ENCODE measurements around the gene METTL9. TPM values are rescaled to one million over a fixed set of nuclear protein-coding genes. Genes with fewer than 3 reads are reported as not detected.
"Not testable (repeated sequence)": the region's sequence is repeated elsewhere in the genome, so short reads cannot be mapped to it uniquely, and the experiment has no call there.

The METTL9 gene
- 100 to 1,000 TPM in 3 of 4 donors, 10 to 100 TPM in 1; 97.0 to 118 (median 108) TPM for total RNA-seq

DNA sequence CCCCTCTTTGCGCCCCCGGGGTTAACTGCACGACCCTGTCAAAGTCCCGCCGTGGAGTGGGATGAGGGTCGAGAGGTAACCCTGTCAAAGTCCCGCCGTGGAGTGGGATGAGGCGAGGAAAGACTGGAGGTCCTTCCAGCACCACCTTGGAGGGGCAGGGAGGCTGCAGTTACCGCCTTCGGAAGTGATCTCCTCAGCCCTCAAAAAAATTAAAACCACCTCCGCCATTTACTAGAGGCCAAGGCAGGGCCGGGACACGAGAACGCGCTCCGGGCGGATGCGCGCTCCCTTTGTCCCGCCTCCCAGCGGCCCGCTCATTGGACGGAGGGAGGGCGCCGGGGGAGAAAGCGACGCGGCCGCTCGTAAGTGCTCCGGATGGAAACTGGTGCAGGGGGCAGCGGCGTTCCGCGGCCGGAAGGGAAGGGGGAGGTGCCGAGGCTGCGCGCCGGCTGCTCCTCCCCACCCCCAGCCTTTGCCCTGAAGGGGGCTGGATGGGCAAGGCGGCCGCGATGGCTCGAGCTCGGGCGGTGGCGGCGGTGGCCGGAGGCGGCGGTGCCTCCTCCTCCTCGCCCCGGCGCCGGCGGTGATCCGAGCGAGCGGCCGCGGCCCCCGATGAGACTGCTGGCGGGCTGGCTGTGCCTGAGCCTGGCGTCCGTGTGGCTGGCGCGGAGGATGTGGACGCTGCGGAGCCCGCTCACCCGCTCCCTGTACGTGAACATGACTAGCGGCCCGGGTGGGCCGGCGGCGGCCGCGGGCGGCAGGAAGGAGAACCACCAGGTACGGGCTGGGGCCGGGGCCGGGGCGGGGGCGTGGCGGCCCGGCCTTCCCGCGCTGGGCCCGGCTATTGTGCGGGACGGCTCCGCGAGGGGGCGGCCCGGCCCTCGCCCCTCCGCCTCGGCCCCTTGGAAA is at the start of gene METTL9:
Gene METTL9 (plus strand): TSS at position 456 of the 909 bp plus-strand sequence. CDS start 157 bp downstream, at position 613.
- peaks cover 0 to 56% (median 15%) of the 10 kb centered on the region in 3 donors for H3K4me1 ChIP-seq
- TF ChIP-seq, protein P1, sequence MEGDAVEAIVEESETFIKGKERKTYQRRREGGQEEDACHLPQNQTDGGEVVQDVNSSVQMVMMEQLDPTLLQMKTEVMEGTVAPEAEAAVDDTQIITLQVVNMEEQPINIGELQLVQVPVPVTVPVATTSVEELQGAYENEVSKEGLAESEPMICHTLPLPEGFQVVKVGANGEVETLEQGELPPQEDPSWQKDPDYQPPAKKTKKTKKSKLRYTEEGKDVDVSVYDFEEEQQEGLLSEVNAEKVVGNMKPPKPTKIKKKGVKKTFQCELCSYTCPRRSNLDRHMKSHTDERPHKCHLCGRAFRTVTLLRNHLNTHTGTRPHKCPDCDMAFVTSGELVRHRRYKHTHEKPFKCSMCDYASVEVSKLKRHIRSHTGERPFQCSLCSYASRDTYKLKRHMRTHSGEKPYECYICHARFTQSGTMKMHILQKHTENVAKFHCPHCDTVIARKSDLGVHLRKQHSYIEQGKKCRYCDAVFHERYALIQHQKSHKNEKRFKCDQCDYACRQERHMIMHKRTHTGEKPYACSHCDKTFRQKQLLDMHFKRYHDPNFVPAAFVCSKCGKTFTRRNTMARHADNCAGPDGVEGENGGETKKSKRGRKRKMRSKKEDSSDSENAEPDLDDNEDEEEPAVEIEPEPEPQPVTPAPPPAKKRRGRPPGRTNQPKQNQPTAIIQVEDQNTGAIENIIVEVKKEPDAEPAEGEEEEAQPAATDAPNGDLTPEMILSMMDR (IDR thresholded peaks at IDR 0.05), result peak in 2 of 4 experiments; percentile 17 to 20
- TF ChIP-seq EP300 (IDR thresholded peaks at IDR 0.05) (no peak), POLR2A (IDR thresholded peaks at IDR 0.05) (peak; percentile 75 to 78), POLR2AphosphoS5 (IDR thresholded peaks at IDR 0.05) (peak; percentile 78)
- peak within 1 kb of the TSS; percentile 77 to 97 (median 94) for H3K27ac ChIP-seq
- ATAC-seq, result peak; percentile 99
- no peaks in the 10 kb centered on the region for H3K27me3 ChIP-seq
- no peaks in the 10 kb centered on the region for H3K36me3 ChIP-seq
- WGBS, 2 donors (ENCODE audit: low coverage in 1 of 2), result 0% methylated on average over 8 of the region's 100 CpGs; no CpG with 5 or more reads in 1 of the 2 donors
- H3K4me3 ChIP-seq, result peak within 1 kb of the TSS; percentile 68 to 97
- H3K9me3 ChIP-seq, result no peaks in the 10 kb centered on the region

DNA sequence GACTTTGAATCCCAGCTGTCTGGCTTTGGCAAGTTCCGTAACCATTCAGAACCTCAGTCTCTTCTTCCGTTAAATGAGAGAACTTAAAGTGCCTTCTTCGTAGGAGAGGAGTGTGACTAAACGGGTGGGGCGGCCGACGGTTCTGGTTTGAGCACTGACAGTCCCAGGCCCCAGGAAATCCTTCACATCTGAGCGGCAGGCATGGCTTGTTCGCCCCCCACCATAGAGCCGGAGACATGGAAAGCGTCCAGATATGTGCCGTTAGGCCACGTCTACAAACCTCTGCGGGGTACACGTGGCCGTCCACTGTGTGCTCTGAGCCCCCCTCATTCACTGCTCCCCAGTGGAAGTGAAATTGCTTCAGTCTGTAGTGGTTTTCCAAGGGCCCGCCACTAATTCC is 49.4 kb upstream of the METTL9 start:
- not testable (repeated sequence) for H3K27ac ChIP-seq, H3K9me3 ChIP-seq, H3K4me1 ChIP-seq, H3K4me3 ChIP-seq, H3K27me3 ChIP-seq, ATAC-seq, H3K36me3 ChIP-seq
- WGBS, 2 donors (ENCODE audit: low coverage in 1 of 2), result 88% methylated on average over 3 to 11 of the region's 17 CpGs

DNA sequence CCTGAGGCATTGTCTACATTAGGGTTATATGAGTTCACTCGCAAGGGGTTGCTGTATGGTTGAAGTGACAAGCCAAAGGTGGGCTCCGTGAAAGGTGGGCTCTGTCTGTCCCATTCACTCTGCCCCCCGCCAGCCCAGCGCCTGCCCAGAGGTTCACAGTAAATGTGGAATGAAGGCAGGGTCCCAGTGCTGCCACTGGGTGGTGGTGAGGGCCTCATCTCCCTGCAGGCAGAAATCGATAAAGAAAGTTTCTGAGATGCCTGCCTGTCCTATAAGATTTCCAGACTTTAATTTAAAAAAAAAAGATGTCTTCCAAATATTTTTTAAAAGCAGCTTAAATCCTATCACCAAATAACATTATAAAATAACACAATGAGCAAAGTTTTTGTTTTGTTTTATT is 48.9 kb upstream of the METTL9 start:
- not testable (repeated sequence) for H3K27ac ChIP-seq, H3K27me3 ChIP-seq, H3K36me3 ChIP-seq, H3K4me3 ChIP-seq, ATAC-seq, H3K9me3 ChIP-seq
- peaks cover 0 to 11% (median 8%) of the 10 kb centered on the region in 3 donors for H3K4me1 ChIP-seq
- WGBS, 2 donors (ENCODE audit: low coverage in 1 of 2), result 0% methylated on average over 1 of the region's 5 CpGs; no CpG with 5 or more reads in 1 of the 2 donors

DNA sequence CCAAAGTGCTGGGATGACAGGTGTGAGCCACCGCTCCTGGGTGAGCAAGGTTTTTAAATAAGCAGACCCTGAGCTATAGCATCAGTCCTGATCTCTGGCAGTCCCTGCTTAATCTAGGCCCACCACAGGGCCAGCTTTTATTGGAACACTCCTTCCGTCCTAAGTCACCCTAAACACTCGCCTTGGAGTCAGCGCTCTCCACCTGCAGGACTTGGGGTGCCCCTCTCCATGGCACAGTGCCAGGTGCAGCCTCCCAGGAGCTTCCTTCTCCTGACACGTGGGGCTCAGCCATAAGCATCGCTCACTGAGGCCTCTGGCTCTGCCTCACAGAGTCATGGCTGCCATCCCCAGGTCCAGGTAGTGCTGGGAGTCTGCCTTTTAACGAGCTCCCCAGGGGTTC is 48.3 kb upstream of the METTL9 start:
- not testable (repeated sequence) for H3K36me3 ChIP-seq, H3K4me3 ChIP-seq, H3K27me3 ChIP-seq, H3K9me3 ChIP-seq, ATAC-seq, H3K27ac ChIP-seq
- H3K4me1 ChIP-seq, result peaks cover 0 to 12% (median 9%) of the 10 kb centered on the region in 3 donors
- WGBS, 2 donors (ENCODE audit: low coverage in 1 of 2), result 93% methylated on average over 3 of the region's 7 CpGs; no CpG with 5 or more reads in 1 of the 2 donors

DNA sequence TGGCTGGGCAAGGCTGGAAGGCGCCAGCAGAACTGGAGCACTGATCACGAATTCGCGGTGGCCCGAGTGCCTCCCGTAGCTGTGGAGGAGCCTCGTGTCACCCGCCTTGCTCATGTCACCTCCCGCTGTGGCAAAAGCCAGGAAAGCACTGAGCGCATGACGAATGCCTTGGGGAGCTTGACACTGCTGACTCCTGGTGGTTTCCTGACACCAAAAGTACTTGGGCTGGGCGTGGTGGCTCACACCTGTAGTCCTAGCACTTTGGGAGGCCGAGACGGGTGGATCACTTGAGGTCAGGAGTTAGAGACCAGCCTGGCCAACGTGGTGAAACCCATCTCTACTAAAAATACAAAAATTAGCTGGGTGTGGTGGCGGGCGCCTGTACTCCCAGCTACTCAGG is 47.8 kb upstream of the METTL9 start:
- H3K4me3 ChIP-seq, H3K36me3 ChIP-seq, ATAC-seq, H3K27me3 ChIP-seq, H3K27ac ChIP-seq, H3K9me3 ChIP-seq: not testable (repeated sequence)
- 82% methylated on average over 15 of the region's 17 CpGs; no CpG with 5 or more reads in 1 of the 2 donors for WGBS, 2 donors (ENCODE audit: low coverage in 1 of 2)
- H3K4me1 ChIP-seq, result peaks cover 0 to 16% (median 12%) of the 10 kb centered on the region in 3 donors

DNA sequence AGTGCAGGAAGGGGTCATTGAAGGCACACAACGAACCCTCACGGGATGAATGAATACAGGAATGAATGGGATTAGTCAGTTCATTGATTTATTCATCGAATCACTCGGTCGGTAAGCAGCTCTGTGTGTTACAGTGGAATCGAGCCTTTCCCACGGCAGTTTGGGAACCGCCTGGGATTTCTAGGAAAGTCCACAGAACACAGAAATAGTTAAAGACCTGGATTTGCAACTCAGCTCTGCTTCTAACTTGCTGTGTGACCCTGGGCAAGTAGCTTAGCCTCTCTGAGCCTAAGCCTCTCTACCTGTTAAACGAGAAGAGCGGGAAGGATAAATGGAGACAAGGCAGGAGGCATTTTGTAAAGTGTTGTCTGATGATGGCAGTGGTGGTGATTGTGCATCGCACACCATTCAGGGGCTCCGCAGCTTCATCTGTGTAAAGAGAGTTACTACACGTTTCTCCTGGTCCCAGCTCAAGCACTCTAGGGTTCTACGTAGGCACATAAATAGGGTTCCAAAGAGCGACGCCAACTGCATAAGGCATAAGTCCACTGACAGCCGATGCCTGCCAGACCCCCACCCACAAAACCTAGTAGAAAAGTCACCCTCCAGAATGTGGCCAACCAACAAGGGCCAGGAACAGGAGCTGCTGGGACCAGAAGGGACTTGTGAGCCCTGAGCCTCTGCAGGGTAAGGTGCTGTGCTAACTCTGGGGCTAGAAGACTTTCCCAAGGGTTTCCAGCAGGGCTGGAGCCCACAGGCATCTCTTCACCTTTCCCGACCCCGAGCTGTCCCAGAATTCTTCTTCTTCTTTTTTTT is 45.7 kb upstream of the METTL9 start:
- 81 to 83% methylated on average over 17 to 19 of the region's 19 CpGs for WGBS, 2 donors (ENCODE audit: low coverage in 1 of 2)
- H3K9me3 ChIP-seq, H3K27ac ChIP-seq, H3K4me3 ChIP-seq, ATAC-seq, H3K36me3 ChIP-seq, H3K27me3 ChIP-seq: not testable (repeated sequence)
- H3K4me1 ChIP-seq, result peaks cover 0 to 22% (median 12%) of the 10 kb centered on the region in 3 donors

DNA sequence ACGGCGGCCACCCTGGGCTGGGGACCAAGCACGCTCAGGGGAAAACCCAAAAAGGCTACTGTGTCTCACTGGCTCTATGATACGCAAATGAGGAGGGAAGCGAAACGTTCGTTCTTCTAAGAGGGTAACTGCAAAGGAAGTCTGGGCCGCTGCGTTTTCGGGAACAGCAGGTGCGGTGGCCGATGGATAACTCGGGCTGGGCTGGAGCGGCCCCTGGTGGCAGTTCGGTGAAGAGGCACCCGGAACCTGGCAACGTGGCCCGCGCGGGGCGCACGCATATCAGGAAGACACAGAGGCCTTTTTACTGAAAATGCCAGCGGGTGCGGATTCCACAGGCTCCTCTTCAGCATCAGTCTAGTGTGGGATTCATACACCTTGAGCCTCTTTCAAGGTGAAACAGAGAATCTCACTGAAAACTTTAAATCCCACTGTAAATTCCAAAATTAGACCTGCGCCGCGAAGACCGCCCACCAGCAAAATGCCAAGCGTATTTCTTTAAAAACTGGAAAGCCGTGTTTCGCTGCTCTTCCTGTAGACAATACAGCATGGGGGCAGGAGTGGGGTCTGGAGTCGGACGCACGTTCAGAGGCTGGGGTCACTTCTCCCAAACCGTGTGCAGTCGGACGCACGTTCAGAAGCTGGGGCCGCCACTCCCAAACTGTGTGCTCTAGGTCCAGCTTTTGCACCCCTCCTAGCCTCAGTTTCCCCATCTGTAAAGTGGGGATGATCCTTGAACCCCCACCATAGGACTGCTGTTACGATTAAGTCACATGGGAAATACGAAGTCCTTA is 44.4 kb upstream of the METTL9 start:
- Histone ChIP-seq H3K27me3 (peaks cover 6% of the 10 kb centered on the region), H3K9me3 (no peaks in the 10 kb centered on the region), H3K4me1 (peaks cover 0 to 22% (median 12%) of the 10 kb centered on the region in 3 donors), H3K27ac (no peak overlapping the region), H3K36me3 (no peaks in the 10 kb centered on the region), H3K4me3 (no peak overlapping the region)
- peak; percentile 72 for ATAC-seq
- TF ChIP-seq EP300 (IDR thresholded peaks at IDR 0.05) (no peak), POLR2A (IDR thresholded peaks at IDR 0.05) (no peak), POLR2AphosphoS5 (IDR thresholded peaks at IDR 0.05) (peak; percentile 38)
- TF ChIP-seq, protein P1 (IDR thresholded peaks at IDR 0.05), result peak in 3 of 4 experiments; percentile 97 to 100 (median 100)
- 18 to 30% methylated on average over 29 to 40 of the region's 41 CpGs for WGBS, 2 donors (ENCODE audit: low coverage in 1 of 2)

DNA sequence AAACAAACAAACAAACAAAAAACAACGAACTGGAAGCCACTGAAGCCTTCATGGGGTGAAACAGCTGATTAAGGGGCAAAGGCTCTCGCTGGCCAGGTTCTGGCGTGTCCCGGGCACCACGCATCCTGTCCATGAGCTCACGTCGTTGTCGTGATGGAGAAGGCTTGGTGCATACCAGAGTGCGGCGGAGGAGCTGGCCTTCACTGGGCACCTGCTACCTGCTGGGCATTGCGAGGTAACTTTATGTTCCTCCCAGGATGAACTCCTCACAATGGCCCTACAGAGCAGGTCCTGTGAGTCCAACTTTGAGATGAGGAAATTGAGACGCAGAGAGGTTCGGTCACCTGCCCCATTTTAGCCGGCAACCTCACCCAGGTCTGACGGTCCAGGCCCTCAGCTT is 43.8 kb upstream of the METTL9 start:
- H3K9me3 ChIP-seq, ATAC-seq, H3K27ac ChIP-seq, H3K36me3 ChIP-seq, H3K27me3 ChIP-seq, H3K4me3 ChIP-seq: not testable (repeated sequence)
- H3K4me1 ChIP-seq, result peaks cover 0 to 22% (median 12%) of the 10 kb centered on the region in 3 donors
- 79 to 80% methylated on average over 14 to 15 of the region's 15 CpGs for WGBS, 2 donors (ENCODE audit: low coverage in 1 of 2)

DNA sequence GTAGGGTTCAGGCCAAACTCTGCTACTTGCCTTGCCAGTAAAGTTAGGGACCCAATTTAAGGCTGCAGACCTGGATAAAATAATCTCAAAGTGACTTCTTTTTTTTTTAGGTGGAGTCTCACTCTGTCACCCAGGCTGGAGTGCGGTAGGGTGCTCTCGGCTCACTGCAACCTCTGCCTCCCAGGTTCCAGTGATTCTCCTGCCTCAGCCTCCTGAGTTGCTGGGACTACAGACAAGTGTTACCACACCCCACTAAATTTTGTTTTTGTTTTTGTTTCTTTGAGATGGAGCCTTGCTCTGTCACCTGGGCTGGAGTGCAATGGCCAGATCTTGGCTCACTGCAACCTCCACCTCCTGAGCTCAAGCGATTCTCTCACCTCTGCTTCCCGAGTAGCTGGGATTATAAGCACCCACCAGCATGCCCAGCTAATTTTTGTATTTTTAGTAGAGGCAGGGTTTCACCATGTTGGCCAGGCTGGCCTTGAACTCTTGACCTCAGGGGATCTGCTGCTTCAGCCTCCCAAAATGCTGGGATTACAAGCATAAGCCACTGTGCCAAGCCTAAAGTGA is 43.3 kb upstream of the METTL9 start:
- H3K9me3 ChIP-seq, H3K36me3 ChIP-seq, H3K27me3 ChIP-seq, H3K4me3 ChIP-seq, ATAC-seq: not testable (repeated sequence)
- Histone ChIP-seq H3K4me1 (peaks cover 0 to 22% (median 12%) of the 10 kb centered on the region in 3 donors), H3K27ac (peak overlapping the region in 1 of 4 donors; percentile 15)
- 86 to 92% methylated on average over 4 of the region's 4 CpGs for WGBS, 2 donors (ENCODE audit: low coverage in 1 of 2)

All from gastroesophageal sphincter (tissue), 4 donors.